SK-N-MC (cell line): ENCODE results near the gene WDR82.

Experiments used
- EZH2 ChIP-seq: fragments of 200-600 bp; sonication (generic); IDR thresholded peaks from one replicate; pipeline ENCODE4 v1.6.1; 2017; ENCODE audit warnings: antibody characterized with exemption
- POLR2AphosphoS5 ChIP-seq: IDR thresholded peaks from 2 replicates; pipeline ENCODE4 v1.6.1; 2012; ENCODE audit warnings: mild to moderate bottlenecking, low read depth, low read length, borderline replicate concordance

DNA sequence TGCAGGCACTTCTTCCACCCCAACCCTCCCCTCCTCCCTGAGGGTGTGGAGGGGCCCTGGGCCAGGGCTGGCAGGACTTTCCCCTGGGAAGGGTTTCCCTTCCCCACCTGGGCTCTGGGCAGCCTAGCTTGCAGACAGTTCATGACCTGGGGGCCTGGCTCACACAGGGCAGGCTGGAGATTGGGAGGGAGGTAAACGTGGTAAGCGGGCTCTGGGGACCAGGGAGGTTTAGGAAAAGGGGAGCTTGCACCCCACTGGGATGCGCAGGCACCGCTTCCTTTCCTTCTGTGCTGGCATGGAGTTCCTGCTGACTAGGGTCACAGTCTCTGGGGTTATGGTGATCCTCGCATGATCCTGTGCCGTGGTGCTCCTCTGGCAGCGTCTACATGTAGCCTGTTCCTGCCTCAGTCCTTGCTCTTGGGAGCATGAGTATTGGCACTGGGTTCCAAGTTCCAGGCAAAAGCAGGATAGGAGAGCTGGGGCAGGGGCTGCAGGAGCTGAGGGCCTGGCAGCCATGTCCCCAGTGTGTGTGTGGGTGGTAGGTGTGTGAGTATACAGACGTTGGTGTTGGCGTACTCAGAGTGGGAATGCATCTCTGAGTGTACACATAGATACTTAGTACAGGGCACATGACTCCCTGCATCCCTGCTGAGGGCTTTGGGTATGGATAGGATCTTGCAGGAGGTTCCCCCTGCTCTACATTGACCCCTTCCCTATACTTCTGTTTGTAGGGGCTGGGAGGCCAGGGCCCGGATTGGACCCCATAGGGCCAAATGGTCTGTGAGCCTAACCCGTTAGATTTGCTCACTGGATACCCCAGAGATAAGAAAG is 16.1 kb upstream of the WDR82 start:
- TF ChIP-seq EZH2 (no peak), POLR2AphosphoS5 (no peak)
